IPS DF 6.9 (cell line): ENCODE measurements around the gene CYP2A6.
"Not testable (repeated sequence)": the region's sequence is repeated elsewhere in the genome, so short reads cannot be mapped to it uniquely, and the experiment has no call there.

Experiments used
- DNase-seq: peaks from one replicate; pipeline ENCODE4 v3.0.0-alpha.2; 2013; ENCODE audit warnings: low read depth, low spot score
- H3K27ac ChIP-seq: one replicate; pipeline ENCODE4 v1.5.1; 2013; ENCODE audit warnings: low read length, control low read depth
- H3K27me3 ChIP-seq: 2 replicates; pipeline ENCODE4 v1.6.1; 2013; ENCODE audit warnings: mild to moderate bottlenecking, low read length; ENCODE audit not compliant: control insufficient read depth, insufficient read depth
- H3K36me3 ChIP-seq: 2 replicates; pipeline ENCODE4 v1.6.1; 2013; ENCODE audit warnings: low read length; ENCODE audit not compliant: control insufficient read depth, insufficient read depth
- H3K4me1 ChIP-seq: 2 replicates; pipeline ENCODE4 v1.6.1; 2013; ENCODE audit warnings: low read length; ENCODE audit not compliant: control insufficient read depth, insufficient read depth
- H3K4me3 ChIP-seq: 2 replicates; pipeline ENCODE4 v1.5.1; 2013; ENCODE audit warnings: mild to moderate bottlenecking, low read length
- H3K9me3 ChIP-seq: 2 replicates; pipeline ENCODE4 v1.6.1; 2013; ENCODE audit warnings: low read length, inconsistent platforms; ENCODE audit not compliant: control insufficient read depth, insufficient read depth
- whole genome bisulfite sequencing: extraction: QIAGEN DNeasy Blood & Tissue Kit; methylation state at CpG from one replicate; pipeline ENCODE4 v1.1.7; 2013; ENCODE audit warnings: mixed read lengths, missing lambda C conversion rate; ENCODE audit not compliant: insufficient read length, insufficient coverage; 5-methylcytosine and 5-hydroxymethylcytosine counted together

CYP2A6 gene

DNA sequence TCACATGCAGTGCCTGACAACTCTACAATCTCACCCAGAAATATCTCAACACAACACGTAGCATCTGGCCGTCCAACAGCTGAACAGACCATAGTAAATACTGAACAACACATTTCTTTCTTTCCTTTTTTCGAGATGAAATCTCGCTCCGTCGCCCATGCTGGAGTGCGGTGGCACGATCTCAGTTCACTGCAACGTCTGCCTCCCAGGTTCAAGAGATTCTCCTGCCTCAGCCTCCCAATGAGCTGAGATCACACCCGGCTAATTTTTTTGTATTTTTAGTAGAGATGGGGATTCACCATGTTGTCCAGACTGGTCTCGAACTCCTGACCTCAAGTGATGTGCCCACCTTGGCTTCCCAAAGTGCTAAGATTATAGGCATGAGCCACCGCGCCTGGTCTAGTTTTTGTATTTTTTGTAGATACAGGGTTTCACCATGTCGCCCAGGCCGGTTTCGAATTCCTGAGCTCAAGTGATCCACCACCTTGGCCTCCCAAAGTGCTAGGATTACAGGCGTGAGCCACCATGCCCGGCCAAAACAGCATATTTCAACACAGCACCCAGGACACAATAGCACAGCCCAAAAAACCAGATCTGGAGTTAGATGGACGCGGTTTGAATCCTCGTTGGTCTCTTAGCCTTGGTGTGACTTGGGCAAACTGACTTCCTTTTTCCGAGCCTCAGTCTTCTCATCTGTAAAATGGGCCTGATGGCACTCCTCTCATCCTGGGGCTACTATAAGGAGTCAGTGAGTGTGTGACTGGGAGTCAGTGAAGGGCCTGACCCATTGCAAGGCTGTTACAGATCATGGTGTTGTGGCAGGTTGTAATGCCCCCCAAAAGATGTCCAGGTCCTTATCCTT, 22.6 kb downstream of the CYP2A6 start:
- no peak overlapping the region for H3K4me3 ChIP-seq
- no peak for DNase-seq
- no peak overlapping the region for H3K27ac ChIP-seq
- H3K27me3 ChIP-seq, result no peaks in the 10 kb centered on the region
- no peaks in the 10 kb centered on the region for H3K9me3 ChIP-seq
- no peaks in the 10 kb centered on the region for H3K36me3 ChIP-seq
- no peaks in the 10 kb centered on the region for H3K4me1 ChIP-seq
- no CpG with 5 or more reads among the region's 22 CpGs for WGBS

DNA sequence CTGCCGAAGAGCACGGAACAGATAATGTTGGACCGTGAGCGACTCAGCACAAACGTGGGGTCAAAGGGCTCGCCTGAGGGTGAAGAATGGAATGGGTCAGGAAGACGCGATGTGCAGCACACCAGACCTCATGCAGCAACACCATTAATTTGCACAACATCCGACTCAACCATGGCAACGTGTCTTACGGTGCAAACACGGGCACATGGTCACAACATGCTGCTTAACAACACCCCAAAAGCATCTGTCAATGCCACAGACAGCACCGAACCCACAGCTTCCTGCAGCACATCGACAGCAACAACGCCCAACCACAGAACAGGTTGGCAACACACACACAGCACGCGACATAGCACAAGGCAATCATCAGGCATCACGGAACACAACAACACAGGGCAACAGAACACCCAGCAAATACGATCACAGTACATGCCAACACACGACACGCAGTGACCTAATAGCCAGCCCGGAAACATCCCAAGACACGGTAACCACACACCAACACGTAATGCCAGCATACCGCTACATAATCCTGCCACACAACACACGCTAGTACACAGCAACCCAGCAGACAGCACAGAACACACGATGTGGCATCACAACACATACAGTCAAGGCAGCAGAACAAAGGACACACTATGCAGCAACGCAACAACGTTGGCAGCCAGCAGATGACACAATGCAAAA, 23.4 kb downstream of the CYP2A6 start:
- not testable (repeated sequence) for H3K36me3 ChIP-seq, DNase-seq, H3K9me3 ChIP-seq, H3K27ac ChIP-seq, H3K4me1 ChIP-seq, H3K27me3 ChIP-seq, H3K4me3 ChIP-seq
- no CpG with 5 or more reads among the region's 29 CpGs for WGBS

DNA sequence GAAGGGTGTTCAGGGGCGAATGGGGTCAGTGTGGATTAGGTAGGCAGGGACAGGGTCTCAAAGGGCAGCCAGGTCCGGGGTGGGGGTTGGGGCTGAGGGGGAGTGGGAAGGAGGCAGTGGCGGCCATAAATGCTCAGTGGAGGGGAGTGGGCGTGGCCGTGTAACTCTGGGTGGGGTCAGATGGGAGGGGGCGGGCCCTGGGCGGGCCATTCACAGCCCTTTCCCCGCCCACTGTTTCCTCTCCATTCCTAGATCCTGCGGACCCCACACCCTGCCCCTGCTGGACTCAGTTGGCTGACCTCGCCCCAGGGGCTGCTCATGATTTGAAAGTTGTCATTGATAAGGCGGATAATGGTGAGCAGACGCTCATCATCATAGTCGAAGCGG, 23.9 kb downstream of the CYP2A6 start:
- H3K36me3 ChIP-seq, H3K4me1 ChIP-seq, DNase-seq, H3K27ac ChIP-seq, H3K27me3 ChIP-seq, H3K9me3 ChIP-seq, H3K4me3 ChIP-seq: not testable (repeated sequence)
- WGBS, result no CpG with 5 or more reads among the region's 14 CpGs

DNA sequence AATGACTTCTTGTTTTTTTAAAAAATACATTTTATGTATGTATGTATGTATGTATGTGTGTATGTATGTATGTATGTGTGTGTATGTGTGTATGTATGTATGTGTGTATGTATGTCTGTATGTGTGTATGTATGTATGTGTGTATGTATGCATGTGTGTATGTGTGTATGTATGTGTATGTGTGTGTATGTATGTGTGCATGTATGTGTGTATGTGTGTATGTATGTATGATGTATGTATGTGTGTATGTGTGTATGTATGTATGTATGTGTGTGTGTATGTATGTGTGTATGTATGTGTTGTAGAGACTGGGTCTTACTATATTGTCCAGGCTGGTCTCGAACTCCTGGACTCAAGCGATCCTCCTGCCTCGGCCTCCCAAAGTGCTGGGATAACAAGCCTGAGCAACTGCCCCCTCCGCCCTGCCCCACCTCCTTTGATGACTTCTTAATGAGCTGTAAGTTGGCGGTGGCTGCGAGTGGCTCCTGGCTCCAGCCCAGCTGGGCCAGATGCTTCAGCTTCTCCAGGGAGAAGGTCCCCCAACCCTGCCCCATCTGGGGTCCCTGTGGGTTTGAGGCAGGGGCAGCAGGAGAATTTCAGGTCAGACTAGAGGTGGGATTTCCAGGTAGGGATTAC, 24.7 kb downstream of the CYP2A6 start:
- not testable (repeated sequence) for H3K9me3 ChIP-seq, H3K4me3 ChIP-seq, H3K4me1 ChIP-seq, H3K27ac ChIP-seq, H3K36me3 ChIP-seq, DNase-seq, H3K27me3 ChIP-seq
- no CpG with 5 or more reads among the region's 6 CpGs for WGBS

DNA sequence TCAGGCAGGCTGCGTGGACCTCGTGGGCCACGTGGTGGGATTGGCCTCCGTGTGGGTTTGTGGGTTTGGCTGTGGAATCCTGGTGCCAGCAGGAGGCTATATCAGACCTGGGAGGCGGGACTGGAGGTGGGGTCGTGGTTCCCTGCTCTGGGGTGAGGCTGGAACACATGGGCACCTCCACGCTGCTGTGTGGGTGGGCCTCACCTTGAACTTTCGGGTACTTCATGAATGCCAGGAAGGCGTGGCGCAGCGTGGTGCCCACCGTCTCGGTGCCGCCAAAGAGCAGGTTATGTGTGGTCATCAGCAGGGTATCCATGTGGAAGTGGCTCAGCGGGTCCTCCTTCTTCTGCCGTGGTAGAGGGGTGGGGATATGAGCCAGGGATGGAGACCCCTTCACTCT, 25.3 kb downstream of the CYP2A6 start:
- not testable (repeated sequence) for H3K36me3 ChIP-seq, H3K9me3 ChIP-seq, H3K27me3 ChIP-seq, H3K4me1 ChIP-seq, H3K4me3 ChIP-seq, H3K27ac ChIP-seq, DNase-seq
- no CpG with 5 or more reads among the region's 16 CpGs for WGBS

DNA sequence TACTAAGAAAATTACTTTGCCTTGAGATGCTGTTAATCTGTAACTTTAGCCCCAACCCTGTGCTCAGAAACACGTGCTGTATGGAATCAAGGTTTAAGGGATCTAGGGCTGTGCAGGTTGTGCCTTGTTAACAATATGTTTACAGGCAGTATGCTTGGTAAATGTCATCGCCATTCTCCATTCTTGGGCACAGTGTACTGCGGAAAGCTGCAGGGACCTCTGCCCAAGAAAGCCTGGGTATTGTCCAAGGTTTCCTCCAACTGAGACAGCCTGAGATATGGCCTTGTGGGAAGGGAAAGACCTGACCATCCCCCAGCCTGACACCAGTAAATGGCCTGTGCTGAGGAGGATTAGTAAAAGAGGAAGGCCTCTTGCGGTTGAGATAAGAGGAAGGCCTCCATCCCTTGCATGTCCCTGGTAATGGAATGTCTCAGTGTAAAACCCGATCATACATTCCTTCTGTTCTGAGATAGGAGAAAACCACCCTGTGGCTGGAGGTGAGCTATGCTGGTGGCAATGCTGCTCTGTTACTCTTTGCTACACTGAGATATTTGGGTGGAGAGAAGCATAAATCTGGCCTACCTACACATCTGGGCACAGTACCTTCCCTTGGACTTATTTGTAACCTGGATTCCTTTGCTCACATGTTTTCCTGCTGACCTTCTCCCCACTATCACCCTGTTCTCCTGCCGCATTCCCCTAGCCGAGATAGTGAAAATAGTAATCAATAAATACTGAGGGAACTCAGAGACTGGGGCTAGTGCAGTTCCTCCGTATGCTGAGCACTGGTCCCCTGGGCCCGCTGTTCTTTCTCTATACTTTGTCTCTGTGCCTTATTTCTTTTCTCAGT, 27.3 kb downstream of the CYP2A6 start:
- H3K36me3 ChIP-seq, H3K9me3 ChIP-seq, H3K27ac ChIP-seq, H3K4me3 ChIP-seq, H3K27me3 ChIP-seq, H3K4me1 ChIP-seq, DNase-seq: not testable (repeated sequence)
- WGBS, result no CpG with 5 or more reads among the region's 9 CpGs

DNA sequence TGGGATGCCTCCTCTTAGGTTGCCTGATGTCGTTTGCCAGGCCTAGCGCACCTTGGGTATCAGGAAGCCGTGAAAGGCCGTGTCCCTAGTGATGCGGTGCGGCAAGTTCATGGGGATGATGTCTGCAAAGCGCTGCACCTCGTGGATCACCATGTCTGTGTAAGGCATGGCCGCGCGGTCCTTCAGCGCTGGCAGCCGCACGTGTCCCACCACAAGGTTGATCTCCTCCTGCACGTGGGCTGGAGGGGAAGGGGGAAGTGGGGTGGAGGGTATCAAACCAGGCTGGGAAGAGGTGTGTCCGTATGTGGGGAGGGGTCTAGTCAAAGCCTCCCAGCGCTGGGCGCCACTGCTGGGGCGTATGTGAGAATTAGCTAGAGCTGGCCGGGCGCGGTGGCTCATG, 28.1 kb downstream of the CYP2A6 start:
- Histone ChIP-seq H3K27me3 (no peaks in the 10 kb centered on the region), H3K4me1 (peaks cover 4% of the 10 kb centered on the region; the same call in 1 of the 2 replicates), H3K4me3 (no peak overlapping the region), H3K9me3 (no peaks in the 10 kb centered on the region), H3K36me3 (no peaks in the 10 kb centered on the region), H3K27ac (no peak overlapping the region)
- no peak for DNase-seq
- no CpG with 5 or more reads among the region's 22 CpGs for WGBS

DNA sequence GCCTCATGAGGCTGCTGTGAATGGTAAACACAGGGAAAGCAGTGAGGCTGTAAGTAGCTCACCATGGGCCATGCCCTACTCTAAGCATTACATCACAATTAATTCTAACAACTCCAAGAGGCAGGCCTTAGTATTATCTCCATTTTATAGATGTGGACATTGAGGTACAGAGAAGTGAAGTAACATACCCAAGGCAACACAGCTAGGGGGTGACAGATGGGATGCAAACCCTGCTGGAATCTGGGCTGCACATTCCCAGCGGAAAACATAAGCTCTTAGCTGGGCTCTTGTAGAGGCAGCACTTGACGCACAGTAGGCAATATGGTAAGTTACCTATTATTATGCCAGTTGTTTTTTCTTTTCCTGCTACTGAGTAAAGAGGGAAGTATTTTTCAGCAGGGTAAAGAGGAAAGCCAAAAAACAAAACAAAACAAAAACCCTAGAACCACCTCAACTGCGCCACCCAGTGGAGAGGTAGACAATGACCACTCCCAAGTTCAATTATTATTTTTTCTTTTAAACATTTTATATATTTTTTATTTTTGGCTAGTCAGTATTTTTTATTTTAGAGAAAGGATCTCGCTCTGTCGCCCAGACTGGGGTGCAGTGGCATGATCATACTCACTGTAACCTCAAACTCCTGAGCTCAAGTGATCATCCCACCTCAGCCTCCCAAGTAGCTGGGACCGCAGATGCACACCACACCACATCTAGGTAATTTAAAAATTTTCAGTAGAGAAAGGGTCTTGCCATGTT, 30.6 kb downstream of the CYP2A6 start:
- H3K4me3 ChIP-seq, H3K36me3 ChIP-seq, DNase-seq, H3K9me3 ChIP-seq, H3K27ac ChIP-seq, H3K4me1 ChIP-seq, H3K27me3 ChIP-seq: not testable (repeated sequence)
- no CpG with 5 or more reads among the region's 6 CpGs for WGBS

DNA sequence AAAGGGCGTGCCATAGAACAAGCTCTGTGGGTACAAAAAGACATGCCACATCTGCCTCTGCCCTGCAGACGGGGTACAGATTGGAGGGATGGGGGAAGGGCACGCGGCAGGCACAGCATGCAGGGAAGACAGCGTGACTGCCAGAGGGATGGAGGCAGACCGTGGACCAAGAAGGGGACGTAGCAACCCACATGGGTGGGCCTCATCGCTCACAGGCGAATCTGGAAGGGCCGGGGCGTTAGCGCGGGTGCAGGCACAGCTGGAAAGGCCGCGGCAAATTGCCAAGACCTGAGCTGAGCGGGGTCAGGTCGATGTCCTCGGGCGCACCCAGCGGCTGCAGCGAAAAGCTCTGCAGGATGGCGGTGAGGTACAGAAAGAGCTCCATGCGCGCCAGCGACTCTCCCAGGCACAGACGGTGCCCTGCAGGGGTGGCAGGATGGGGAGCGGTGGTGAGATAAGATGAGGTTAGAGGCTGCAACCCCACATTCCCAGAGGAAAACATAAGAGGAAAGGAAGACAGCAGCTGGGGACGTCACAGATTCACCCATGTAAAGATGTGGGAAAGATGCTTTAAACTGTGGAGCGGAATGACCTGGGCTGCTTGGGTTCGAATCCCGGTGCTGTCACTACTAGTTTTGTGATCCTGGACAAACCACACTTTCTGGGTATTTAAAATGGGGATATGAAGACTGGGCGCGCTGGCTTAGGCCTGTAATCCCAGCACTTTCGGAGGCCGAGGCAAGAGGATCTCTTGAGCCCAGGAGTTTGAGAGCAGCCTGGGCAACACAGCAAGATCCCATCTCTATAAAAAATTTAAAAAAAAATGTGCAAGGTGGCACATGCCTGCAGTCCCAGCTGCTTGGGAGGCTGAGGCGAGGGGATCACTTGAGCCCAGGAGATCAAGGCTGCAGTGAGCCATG, 31.5 kb downstream of the CYP2A6 start:
- DNase-seq, H3K27me3 ChIP-seq: not testable (repeated sequence)
- no CpG with 5 or more reads among the region's 36 CpGs for WGBS

More for the DNA sequence above, 31.5 kb downstream of the CYP2A6 start:
- not testable (repeated sequence) for H3K4me3 ChIP-seq, H3K36me3 ChIP-seq, H3K4me1 ChIP-seq, H3K27ac ChIP-seq, H3K9me3 ChIP-seq
